ENCODE measurements around the gene GIT2.
"Not testable (repeated sequence)": the region's sequence is repeated elsewhere in the genome, so short reads cannot be mapped to it uniquely, and the experiment has no call there.

Gene GIT2

DNA sequence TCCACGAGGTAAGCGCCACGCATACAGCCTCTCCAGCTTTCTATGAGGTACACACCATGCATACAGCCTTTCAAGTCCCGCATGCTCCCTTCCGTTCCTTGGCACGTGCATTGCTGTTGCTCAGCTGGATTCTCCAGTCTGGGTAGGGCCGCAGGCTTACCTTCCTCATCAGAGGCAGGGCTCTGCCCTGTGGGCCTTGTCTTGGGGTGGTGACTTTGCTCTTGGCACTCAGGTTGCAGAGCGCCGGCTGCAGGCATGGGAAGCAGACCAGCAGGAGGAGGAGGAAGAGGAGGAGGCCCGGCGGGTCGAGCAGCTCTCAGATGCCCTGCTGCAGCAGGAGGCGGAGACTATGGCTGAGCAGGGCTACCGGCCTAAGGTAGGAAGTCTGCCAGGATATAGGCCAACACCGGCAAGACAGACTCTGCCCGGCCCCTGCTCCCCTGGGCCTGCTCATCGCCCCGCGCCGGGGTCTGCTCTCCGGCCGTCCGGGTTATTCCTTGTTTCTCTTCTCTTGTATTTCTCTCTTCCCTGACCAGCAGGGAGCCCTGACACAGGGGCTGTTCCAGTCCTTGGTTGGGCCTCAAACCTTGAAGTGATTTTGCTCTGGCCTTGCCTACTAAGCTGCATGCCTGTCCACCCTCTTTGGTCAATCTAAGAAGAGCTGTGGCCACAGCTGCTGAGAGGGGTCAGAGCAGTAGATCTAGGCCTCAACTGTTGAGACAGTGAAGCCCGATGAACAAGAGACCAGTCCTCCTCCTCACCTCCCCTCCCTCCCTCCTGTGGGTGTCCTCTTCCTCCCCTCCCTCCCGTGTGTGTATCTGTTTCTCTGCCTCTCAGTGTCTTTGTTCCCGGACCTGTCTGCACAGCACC, 80.8 kb downstream of the GIT2 start:
- DNase-seq: no peak

- no peak for DNase-seq
Measured at GRCh38 chr12:109914461-109914860, 81.7 kb downstream of the GIT2 start.

DNA sequence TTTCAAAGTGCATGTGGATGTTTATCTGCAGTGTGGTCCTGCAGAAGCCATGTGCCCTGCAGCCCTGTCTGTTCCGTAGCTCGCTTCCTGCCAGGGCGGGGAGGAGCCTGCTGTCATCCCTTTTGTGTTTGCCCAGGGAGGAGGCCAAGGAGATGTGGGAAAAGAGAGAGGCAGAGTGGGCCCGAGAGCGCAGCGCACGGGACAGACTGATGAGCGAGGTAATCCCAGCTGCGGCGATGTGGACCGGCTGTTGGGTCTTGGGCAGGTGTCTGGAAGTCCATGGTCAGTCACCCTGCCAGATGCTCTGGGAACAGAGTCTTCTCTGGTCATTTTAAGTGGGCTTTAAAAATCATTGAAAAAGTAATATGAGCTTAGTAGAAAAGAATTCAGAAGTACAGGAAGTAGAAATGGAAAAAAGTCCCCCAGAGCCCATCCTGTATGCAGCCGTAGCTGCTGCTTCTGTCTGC, 83.3 kb downstream of the GIT2 start:
- no peak for DNase-seq

DNA sequence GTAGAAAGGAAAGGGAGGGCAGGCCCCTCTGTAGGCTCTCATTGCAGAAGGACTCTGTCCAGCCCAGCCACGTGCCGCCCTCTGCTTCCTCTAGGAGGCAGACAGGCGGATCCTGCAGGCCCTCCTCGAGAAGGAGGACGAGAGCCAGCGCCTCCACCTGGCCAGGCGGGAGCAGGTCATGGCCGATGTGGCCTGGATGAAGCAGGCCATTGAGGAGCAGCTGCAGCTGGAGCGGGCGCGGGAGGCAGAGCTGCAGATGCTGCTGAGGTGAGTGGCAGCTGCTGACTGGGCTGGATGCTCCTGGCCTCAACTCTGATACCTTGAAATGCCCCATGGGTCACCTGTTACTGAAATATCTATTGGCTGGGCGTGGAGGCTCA, 85.2 kb downstream of the GIT2 start:
- no peak for DNase-seq

DNA sequence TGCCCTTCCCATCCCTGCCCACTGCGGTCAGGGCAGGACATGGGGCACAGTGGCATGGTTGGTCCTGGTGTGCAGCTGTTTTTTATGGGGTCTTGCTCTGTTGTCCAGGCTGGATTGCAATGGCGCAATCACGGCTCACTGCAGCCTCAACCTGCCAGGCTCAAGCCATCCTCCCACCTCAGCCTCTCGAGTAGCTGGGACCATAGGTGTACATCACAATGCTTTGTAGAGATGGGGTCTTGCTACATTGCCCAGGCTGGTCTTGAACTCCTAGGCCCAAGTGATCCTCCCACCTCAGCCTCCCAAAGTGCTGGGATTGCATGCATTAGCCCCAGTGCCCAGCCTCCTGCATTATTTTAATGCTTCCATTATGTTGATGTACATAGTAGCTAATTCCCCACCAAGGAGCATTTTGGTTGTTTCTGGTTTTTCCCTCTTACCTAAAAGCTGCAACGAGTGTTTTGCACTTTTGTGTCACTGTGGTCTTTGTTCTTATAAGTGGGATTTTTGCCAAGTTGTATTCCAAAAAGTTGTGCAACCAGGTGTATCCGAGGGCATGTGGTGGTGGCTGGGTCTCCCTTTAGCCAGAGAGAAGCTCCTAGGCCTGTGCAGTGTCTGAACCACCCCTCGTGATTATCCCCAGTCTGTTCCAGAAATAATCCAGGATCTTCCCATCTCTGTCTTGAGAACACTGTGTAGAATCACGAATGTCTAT, 85.8 kb downstream of the GIT2 start:
- DNase-seq: no peak

- DNase-seq: no peak
Measured at GRCh38 chr12:109905301-109905700, 90.9 kb downstream of the GIT2 start.

GRCh38 chr12:109902891-109903418, 93.2 kb downstream of the GIT2 start:
- no peak for DNase-seq

- no peak for DNase-seq
Measured at GRCh38 chr12:109900752-109901580, 95.2 kb downstream of the GIT2 start.

DNA sequence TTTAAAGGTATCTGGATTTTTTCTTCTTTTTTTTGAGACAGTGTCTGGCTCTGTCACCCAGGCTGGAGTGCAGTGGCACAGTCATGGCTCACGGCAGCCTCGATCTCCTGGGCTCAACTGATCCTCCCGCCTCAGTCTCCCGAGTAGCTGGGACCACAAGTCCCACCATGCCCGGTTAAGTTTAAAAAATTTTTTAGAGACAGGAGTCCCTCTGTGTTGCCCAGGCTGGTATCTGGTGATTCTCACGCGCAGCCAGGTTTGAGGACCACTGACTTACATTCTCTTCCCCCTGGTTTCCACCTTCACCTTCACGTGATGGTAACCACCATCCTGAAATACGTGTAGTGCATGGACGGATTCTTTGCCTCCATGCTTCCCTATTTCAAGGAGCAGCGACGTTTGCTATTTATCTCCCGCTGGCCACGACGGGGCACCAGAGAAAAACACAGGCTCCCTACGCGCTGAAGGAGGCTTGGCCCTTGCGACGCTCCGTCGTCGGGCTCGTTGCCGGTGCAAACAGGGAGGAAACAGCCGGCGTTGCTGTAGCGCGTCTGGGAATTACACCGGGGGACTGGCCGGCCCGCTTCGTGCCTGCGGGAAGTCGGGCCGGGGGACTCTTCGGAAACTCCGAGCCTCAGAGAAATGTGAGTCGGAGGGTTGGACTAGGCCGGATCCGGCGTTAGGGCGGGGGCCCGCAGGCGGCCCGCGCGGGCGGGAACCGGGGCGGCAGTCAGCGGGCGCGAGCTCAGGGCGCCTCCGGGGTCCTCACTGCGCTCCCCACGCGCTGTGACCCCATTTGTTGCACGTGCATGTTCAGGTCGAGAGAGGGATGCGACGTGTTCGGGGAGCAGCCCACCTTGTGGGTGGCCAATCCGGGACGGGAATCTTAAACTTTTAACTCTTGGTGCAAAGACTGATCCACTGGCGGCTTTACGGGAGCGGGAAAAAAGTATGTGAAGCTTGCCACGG, 96.1 kb downstream of the GIT2 start, which contains the start of gene TCHP:
TCHP (plus strand) TSS at position 492 of the 969 bp plus-strand sequence. CDS start 2,753 bp downstream, outside the sequence.
- peak; percentile 69 for DNase-seq

DNA sequence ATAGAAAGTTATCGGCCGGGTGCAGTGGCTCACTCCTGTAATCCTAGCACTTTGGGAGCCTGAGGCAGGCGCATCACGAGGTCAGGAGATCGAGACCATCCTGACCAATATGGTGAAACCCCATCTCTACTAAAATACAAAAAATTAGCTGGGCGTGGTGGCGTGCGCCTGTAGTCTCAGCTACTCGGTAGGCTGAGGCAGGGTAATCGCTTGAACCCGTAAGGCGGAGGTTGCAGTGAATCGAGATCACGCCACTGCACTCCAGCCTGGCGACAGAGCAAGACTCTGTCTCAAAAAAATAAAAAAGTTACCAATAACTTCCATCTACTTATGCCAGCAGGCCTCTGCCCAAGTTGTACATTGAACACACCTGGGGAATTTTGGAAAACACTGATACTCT, 96.8 kb downstream of the GIT2 start:
- DNase-seq: not testable (repeated sequence)

DNA sequence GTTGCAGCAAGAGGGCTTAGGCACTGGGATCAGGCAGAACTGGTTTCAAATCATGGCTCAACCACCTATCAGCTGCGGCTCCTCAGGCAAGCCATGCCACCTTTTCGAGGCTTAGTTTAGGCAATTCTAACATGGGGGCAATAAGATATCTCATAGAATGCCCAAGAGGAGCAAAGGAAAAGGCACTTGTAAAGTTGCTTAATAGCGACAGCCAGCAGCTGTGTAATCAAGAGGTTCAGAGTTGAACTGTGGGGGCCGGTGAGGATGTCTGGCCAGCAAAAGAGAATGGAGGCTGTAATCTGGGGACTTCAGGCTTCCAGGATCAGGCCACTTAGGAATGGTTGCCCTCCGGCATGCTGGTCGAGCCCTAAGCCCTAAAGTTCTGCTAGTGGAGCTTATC, 99.1 kb downstream of the GIT2 start:
- no peak for DNase-seq

GRCh38 chr12:109896188-109896587, 100.0 kb downstream of the GIT2 start:
- DNase-seq: no peak

GRCh38 chr12:109894939-109895338, 101.2 kb downstream of the GIT2 start:
- no peak for DNase-seq

DNA sequence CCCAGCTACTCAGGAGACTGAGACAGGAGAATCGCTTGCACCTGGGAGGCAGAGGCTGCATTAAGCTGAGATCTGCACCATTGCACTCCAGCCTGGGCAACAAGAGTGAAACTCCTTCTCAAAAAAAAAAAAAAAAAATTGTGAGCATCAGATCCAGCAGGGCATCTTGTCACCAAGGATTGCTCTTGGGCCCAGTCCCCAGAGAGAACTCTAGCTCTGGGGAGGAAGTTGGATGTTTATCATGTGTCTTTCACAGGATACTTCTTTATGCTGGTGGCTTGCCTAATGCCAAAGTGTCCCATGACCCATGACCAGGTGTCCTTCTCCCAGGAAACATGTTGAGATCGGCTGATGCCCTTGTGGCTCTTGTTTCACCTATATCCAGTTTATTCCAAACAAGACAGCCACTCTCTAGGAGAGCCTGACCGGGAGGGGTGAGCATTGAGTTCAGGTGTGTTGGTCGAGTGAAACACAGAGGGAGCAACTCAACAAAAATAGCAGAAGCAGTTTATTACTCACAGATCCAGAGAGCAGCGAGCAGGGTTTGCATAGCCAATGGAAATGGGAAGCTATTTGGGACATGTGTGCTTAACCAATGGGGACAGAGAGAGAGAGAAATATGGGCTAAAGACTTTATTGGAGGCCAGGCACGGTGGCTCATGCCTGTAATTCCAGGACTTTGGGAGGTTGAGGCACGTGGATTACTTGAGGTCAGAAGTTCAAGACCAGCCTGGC, 102.7 kb downstream of the GIT2 start:
- no peak for DNase-seq

GRCh38 chr12:109892748-109893147, 103.4 kb downstream of the GIT2 start:
- DNase-seq: no peak

DNA sequence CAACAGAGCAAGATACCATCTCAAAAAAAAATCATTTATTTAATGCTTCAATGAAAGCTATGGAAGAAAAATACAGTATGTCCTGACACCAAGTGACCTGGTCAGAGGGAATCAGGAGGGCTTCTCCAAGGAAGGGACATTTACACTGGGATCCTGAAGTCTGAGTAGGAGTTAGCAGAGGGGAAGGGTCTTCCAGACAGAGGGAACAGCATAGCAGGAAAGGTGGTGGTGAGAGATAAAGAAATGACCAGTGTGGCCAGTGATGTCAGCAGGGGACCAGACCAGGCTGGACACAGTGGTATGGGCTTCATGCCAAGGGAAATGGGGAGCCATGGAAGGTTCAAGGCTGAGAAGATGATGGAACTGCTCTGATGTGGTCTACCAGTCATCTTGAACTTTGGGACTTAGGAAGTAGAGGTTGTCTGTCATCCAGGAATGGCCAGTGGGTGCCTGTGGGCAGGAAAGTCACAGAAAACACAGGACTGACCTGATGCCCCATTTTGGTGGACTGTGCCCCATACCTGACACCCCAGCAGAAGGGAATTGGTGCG, 103.9 kb downstream of the GIT2 start:
- no peak for DNase-seq

- DNase-seq: not testable (repeated sequence)
Measured at GRCh38 chr12:109891731-109892130, 104.4 kb downstream of the GIT2 start.

DNA sequence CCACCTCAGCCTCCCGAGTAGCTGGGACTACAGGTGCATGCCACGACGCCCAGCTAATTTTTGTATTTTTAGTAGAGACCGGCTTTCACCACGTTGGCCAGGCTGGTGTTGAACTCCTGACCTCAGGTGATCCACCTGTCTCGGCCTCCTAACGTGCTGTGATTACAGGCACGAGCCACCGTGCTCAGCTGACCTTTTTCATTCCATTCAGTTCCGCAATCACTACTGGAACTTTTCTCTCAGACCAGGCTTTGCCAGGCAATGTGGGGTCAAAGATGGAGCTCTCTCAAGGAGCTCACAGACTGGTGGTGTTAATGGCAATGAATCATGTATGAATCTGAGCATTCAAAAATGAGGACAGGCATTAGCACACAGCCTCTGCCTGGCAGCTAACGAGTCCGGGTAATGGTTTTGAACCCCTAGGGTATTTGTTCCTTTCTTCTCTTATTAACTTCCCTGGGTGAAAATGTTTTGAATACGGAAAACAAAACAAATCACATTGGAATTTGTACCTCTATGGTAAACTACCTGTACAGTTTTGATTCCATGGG, 105.5 kb downstream of the GIT2 start:
- DNase-seq: no peak

GRCh38 chr12:109888179-109889020, 107.8 kb downstream of the GIT2 start:
- DNase-seq: no peak

All from stimulated activated CD4-positive, alpha-beta T cell treated with anti-CD3 and anti-CD28 coated beads, Interleukin-12 subunit alpha, Interleukin-12 subunit beta, amount 100 ng/mL, for 4 hours (primary cell).